K562 (cell line): Measurements from ENCODE around the gene DARS2. TPM values are rescaled to one million over a fixed set of nuclear protein-coding genes. Genes with fewer than 3 reads are reported as not detected.

Experiments
- FOXA1 ChIP-seq: fragments of 450-650 bp; IDR thresholded peaks from 2 replicates; pipeline ENCODE4 v1.6.1; 2016; ENCODE audit warnings: mild to moderate bottlenecking, borderline replicate concordance
- MTF1 ChIP-seq: fragments of 250-450 bp; sonication (Bioruptor Pico); IDR thresholded peaks from 2 replicates; pipeline ENCODE4 v1.9.0; 2021; ENCODE audit warnings: moderate library complexity, mild to moderate bottlenecking, inconsistent platforms, borderline replicate concordance
- PML ChIP-seq: IDR thresholded peaks from 2 replicates; pipeline ENCODE4 v1.6.1; 2012; ENCODE audit warnings: low read length, inconsistent platforms
- RAD51 ChIP-seq: fragments of 450-650 bp; IDR thresholded peaks from 2 replicates; pipeline ENCODE4 v1.7.1; 2016; ENCODE audit warnings: low read depth, mild to moderate bottlenecking, borderline replicate concordance
- SRSF7 ChIP-seq: fragments of 200-400 bp; formaldehyde crosslinking; optimal IDR thresholded peaks from 2 replicates; pipeline ENCODE3; 2017; ENCODE audit warnings: mild to moderate bottlenecking, low read depth, low read length
- ZBTB7A ChIP-seq: IDR thresholded peaks from 2 replicates; pipeline ENCODE4 v1.6.1; 2011; ENCODE audit warnings: low read depth, mild to moderate bottlenecking, low read length, moderate library complexity, borderline replicate concordance; ENCODE audit not compliant: control insufficient read depth
- ZNF586 ChIP-seq: fragments of 450-650 bp; formaldehyde crosslinking; conservative IDR thresholded peaks from 2 replicates; pipeline ENCODE4 v1.4.0; 2020; ENCODE audit warnings: mild to moderate bottlenecking, moderate library complexity
- ZNF77 ChIP-seq: fragments of 250-450 bp; sonication (Bioruptor Pico); IDR thresholded peaks from 2 replicates; pipeline ENCODE4 v1.5.0; 2020
- polyA plus RNA-seq, 8 experiments: library from polyadenylated mRNA; depleted of rRNA in 4 of 8; stranded (reverse) in 5 of 8; unstranded in 3 of 8; fragments of >200 nt; fragmentation: Nextera tagmentation in 2 of 8; fragmentation: Illumina TruSeq in 1 of 8; extraction: Ambion mirVana in 2 of 8; extraction: Trizol in 1 of 8; gene quantifications; 2 replicates each; pipeline versions ENCODE4 v1.2.1 to v1.2.3, GENCODE V29; 2011 to 2014; ENCODE audit warnings: inconsistent platforms in 1 of 8, missing spikeins in 1 of 8
- total RNA-seq, 7 experiments: library from RNA; depleted of rRNA in 6 of 7; stranded (reverse); fragments of >200 nt in 6 of 7; fragmentation: Illumina TruSeq in 2 of 7; extraction: Trizol in 2 of 7; gene quantifications; 2 replicates each; pipeline versions ENCODE4 v1.2.1 to v1.2.3, GENCODE V29; 2011 to 2021; ENCODE audit warnings: low replicate concordance in 1 of 7
- TF ChIP-seq, protein P1 (sequence below): sonication (generic); formaldehyde crosslinking; IDR thresholded peaks from 2 replicates; pipeline ENCODE4 v1.8.0; 2022; ENCODE audit warnings: mild to moderate bottlenecking, missing genetic modification reagents
- TF ChIP-seq, protein P2 (sequence below), 2 experiments: IDR thresholded peaks in 1 of 2; conservative IDR thresholded peaks in 1 of 2; 2 replicates each; pipeline ENCODE4 v1.6.1; 2016; ENCODE audit warnings: low read depth in 2 of 2, mild to moderate bottlenecking in 1 of 2, missing compliant biosample characterization in 1 of 2, missing genetic modification characterization in 1 of 2, moderate library complexity in 1 of 2
- TF ChIP-seq, protein P3 (sequence below): fragments of 250-450 bp; sonication (Bioruptor Pico); IDR thresholded peaks from 2 replicates; pipeline ENCODE4 v1.9.0; 2021; ENCODE audit warnings: mild to moderate bottlenecking, inconsistent platforms
- TF ChIP-seq, protein P4 (sequence below): fragments of 450-650 bp; IDR thresholded peaks from 2 replicates; pipeline ENCODE4 v1.6.1; 2016; ENCODE audit warnings: mild to moderate bottlenecking
- TF ChIP-seq, protein P5 (sequence below), 2 experiments: fragments of 450-650 bp; IDR thresholded peaks; 2 replicates each; pipeline ENCODE4 v1.6.1; 2016

Gene DARS2
- total and polyA plus RNA-seq, 9 of the 15 experiments (the other 6 are each of a cell fraction or from before 2014, with no cell fraction given), result 36.4 to 96.7 (median 68.6) TPM

DNA sequence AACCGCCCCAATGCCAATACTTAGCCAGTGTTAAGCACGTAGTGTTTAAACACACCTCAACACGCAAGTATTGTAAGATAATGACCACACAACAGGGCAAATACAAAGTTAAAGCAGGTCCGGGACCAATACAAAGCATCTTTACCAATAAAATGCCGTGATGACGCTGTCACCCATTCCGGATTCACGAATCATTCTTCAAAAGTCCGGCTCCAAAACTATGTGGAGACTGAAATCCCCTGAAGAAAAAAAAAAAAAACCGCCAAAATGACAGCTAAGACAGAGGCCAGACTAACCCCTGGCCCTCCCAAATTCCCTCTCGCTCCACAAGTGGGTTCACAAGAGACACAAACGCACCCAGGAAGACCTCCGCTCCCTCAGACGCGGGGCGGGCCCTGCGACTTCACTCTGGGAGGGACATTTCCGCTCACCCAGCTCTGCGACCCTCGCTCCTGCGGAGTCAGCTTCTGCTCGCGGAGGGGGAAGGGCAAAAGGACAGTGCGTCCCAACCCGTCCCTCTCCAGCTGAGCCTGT, 625 bp upstream of the DARS2 start (continued):
- TF ChIP-seq ZNF586 (CRISPR knock-in tag) (no peak), RAD51 (no peak), FOXA1 (no peak), MTF1 (CRISPR knock-in tag) (no peak), ZBTB7A (peak; percentile 83), PML (no peak), SRSF7 (no peak), ZNF77 (CRISPR knock-in tag) (no peak)
- TF ChIP-seq, protein P1, sequence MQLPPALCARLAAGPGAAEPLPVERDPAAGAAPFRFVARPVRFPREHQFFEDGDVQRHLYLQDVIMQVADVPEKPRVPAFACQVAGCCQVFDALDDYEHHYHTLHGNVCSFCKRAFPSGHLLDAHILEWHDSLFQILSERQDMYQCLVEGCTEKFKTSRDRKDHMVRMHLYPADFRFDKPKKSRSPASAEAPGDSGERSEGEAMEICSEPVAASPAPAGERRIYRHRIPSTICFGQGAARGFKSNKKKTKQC (CRISPR knock-in tag), result no peak
- TF ChIP-seq, protein P2, sequence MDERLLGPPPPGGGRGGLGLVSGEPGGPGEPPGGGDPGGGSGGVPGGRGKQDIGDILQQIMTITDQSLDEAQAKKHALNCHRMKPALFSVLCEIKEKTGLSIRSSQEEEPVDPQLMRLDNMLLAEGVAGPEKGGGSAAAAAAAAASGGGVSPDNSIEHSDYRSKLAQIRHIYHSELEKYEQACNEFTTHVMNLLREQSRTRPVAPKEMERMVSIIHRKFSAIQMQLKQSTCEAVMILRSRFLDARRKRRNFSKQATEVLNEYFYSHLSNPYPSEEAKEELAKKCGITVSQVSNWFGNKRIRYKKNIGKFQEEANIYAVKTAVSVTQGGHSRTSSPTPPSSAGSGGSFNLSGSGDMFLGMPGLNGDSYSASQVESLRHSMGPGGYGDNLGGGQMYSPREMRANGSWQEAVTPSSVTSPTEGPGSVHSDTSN (CRISPR knock-in tag; IDR thresholded peaks at IDR 0.05; ENCODE audit: low read depth), result no peak
- TF ChIP-seq, protein P2 (tag; conservative IDR thresholded peaks at IDR 0.05; ENCODE audit: low read depth), result no peak
- TF ChIP-seq, protein P3, sequence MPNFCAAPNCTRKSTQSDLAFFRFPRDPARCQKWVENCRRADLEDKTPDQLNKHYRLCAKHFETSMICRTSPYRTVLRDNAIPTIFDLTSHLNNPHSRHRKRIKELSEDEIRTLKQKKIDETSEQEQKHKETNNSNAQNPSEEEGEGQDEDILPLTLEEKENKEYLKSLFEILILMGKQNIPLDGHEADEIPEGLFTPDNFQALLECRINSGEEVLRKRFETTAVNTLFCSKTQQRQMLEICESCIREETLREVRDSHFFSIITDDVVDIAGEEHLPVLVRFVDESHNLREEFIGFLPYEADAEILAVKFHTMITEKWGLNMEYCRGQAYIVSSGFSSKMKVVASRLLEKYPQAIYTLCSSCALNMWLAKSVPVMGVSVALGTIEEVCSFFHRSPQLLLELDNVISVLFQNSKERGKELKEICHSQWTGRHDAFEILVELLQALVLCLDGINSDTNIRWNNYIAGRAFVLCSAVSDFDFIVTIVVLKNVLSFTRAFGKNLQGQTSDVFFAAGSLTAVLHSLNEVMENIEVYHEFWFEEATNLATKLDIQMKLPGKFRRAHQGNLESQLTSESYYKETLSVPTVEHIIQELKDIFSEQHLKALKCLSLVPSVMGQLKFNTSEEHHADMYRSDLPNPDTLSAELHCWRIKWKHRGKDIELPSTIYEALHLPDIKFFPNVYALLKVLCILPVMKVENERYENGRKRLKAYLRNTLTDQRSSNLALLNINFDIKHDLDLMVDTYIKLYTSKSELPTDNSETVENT, result peak; percentile 74
- TF ChIP-seq, protein P4, sequence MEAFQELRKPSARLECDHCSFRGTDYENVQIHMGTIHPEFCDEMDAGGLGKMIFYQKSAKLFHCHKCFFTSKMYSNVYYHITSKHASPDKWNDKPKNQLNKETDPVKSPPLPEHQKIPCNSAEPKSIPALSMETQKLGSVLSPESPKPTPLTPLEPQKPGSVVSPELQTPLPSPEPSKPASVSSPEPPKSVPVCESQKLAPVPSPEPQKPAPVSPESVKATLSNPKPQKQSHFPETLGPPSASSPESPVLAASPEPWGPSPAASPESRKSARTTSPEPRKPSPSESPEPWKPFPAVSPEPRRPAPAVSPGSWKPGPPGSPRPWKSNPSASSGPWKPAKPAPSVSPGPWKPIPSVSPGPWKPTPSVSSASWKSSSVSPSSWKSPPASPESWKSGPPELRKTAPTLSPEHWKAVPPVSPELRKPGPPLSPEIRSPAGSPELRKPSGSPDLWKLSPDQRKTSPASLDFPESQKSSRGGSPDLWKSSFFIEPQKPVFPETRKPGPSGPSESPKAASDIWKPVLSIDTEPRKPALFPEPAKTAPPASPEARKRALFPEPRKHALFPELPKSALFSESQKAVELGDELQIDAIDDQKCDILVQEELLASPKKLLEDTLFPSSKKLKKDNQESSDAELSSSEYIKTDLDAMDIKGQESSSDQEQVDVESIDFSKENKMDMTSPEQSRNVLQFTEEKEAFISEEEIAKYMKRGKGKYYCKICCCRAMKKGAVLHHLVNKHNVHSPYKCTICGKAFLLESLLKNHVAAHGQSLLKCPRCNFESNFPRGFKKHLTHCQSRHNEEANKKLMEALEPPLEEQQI, result no peak
- TF ChIP-seq, protein P5, sequence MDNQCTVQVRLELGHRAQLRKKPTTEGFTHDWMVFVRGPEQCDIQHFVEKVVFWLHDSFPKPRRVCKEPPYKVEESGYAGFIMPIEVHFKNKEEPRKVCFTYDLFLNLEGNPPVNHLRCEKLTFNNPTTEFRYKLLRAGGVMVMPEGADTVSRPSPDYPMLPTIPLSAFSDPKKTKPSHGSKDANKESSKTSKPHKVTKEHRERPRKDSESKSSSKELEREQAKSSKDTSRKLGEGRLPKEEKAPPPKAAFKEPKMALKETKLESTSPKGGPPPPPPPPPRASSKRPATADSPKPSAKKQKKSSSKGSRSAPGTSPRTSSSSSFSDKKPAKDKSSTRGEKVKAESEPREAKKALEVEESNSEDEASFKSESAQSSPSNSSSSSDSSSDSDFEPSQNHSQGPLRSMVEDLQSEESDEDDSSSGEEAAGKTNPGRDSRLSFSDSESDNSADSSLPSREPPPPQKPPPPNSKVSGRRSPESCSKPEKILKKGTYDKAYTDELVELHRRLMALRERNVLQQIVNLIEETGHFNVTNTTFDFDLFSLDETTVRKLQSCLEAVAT (IDR thresholded peaks at IDR 0.05), result 0 out of 4 replicates have a peak, but pooled peaks of 1 of the 2 experiments have one; percentile 12
